ENCODE measurements around the gene RAB7B. TPM values are rescaled to one million over a fixed set of nuclear protein-coding genes. Genes with fewer than 3 reads are reported as not detected.
"Not testable (repeated sequence)": the region's sequence is repeated elsewhere in the genome, so short reads cannot be mapped to it uniquely, and the experiment has no call there.

The RAB7B gene
- total RNA-seq = 10 to 100 TPM in 2 of 4 donors, 1 to 10 TPM in 1, under 1 TPM in 1; 0.26 to 22.5 (median 8.0) TPM

GRCh38 chr1:206002871-206003801 lies at the start of gene RAB7B:
Gene RAB7B, minus strand, starts transcription at chr1:206003395. Its CDS starts 9,260 bp downstream, at chr1:205994135.
- no peaks in the 10 kb centered on the region for H3K36me3 ChIP-seq
- H3K9me3 ChIP-seq = no peaks in the 10 kb centered on the region
- no peaks in the 10 kb centered on the region for H3K4me1 ChIP-seq
- TF ChIP-seq POLR2A (IDR thresholded peaks at IDR 0.05) (no peak), CTCF (IDR thresholded peaks at IDR 0.05) (no peak)
- H3K27me3 ChIP-seq = no peaks in the 10 kb centered on the region
- intact Hi-C loops (cut with DNase I; ENCODE audit: low total_unique reads) = no loop called here
- H3K27ac ChIP-seq = peak within 1 kb of the TSS; percentile 79 to 86
- DNase-seq = peak; percentile 74 to 78
- H3K4me3 ChIP-seq = peak within 1 kb of the TSS; percentile 21 to 34

- H3K27ac ChIP-seq; intact Hi-C loops (cut with DNase I; ENCODE audit: low total_unique reads); H3K4me3 ChIP-seq; H3K36me3 ChIP-seq; H3K4me1 ChIP-seq; H3K27me3 ChIP-seq; H3K9me3 ChIP-seq; DNase-seq: not testable (repeated sequence)
Observed at GRCh38 chr1:206052231-206052865, 49.2 kb upstream of the RAB7B start.

GRCh38 chr1:206050655-206051235 lies 47.5 kb upstream of the RAB7B start:
- H3K4me1 ChIP-seq = no peaks in the 10 kb centered on the region
- no peaks in the 10 kb centered on the region for H3K36me3 ChIP-seq
- TF ChIP-seq POLR2A (IDR thresholded peaks at IDR 0.05) (no peak), CTCF (IDR thresholded peaks at IDR 0.05) (no peak)
- H3K4me3 ChIP-seq = no peak overlapping the region
- DNase-seq = no peak
- no peaks in the 10 kb centered on the region for H3K27me3 ChIP-seq
- H3K27ac ChIP-seq = no peak overlapping the region
- H3K9me3 ChIP-seq = no peaks in the 10 kb centered on the region
- intact Hi-C loops (cut with DNase I; ENCODE audit: low total_unique reads) = no loop called here

GRCh38 chr1:206049919-206050600 lies 46.9 kb upstream of the RAB7B start:
- H3K36me3 ChIP-seq = no peaks in the 10 kb centered on the region

More at GRCh38 chr1:206049919-206050600, 46.9 kb upstream of the RAB7B start:
- H3K4me3 ChIP-seq = no peak overlapping the region
- H3K27me3 ChIP-seq = no peaks in the 10 kb centered on the region
- no peak for DNase-seq
- H3K4me1 ChIP-seq = no peaks in the 10 kb centered on the region
- no peak overlapping the region for H3K27ac ChIP-seq
- no peak for TF ChIP-seq POLR2A (IDR thresholded peaks at IDR 0.05)
- no peak for TF ChIP-seq CTCF (IDR thresholded peaks at IDR 0.05)
- no peaks in the 10 kb centered on the region for H3K9me3 ChIP-seq
- intact Hi-C loops (cut with DNase I; ENCODE audit: low total_unique reads) = no loop called here

Data from uterus (tissue), 4 donors.